GM21360 (cell line): ENCODE results near the gene AK9.
"Not testable (repeated sequence)": the region's sequence is repeated elsewhere in the genome, so short reads cannot be mapped to it uniquely, and the experiment has no call there.

Source experiments
- ATAC-seq: cut with Tn5 transposase; IDR thresholded peaks from one replicate; pipeline ENCODE4 v1.9.1; 2021; ENCODE audit warnings: mild to moderate bottlenecking, moderate library complexity; ENCODE audit not compliant: unreplicated experiment

Gene AK9

DNA sequence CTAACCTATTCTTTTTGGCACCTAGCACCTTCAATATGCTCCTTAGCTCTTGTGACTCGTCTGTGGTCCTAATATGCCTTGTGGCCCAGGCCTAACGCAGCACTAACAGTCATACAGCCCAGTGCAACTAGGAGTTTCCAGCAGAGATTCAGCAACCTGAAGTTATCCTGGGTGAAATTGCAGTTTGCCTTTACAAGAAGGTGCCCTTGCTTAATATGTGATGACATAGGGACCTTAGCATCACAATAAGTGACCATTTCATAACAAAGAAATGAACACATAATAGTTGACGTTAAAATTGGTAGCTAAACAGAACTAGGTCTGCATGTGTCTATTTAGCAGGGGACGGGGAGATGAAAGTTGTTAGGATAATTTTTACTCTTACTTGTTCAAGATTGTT is 10.2 kb upstream of the AK9 start:
- ATAC-seq, result no peak

- ATAC-seq, result no peak
Measured at GRCh38 chr6:109696355-109696754, 5.4 kb upstream of the AK9 start.

- no peak for ATAC-seq
Measured at GRCh38 chr6:109695468-109695867, 4.5 kb upstream of the AK9 start.

GRCh38 chr6:109693111-109693510 is 2.1 kb upstream of the AK9 start:
- ATAC-seq, result peak; percentile 37

DNA sequence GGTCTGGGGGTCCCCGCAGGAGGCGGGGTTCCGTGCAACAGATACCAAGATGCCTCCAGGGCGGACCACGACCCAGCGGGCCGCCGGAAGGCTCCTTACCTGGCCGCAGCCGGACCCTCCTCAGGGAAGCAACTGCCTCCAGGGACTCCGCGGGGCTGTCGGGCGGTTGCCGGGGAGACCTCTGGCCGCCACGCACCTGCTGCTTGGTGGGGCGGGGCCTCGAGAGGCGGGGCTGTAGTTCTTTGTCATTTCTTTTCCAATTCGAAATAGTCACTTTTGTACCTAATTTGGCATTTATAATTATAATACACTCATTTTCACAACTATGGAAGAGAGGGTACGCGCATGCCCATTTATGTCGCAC is 647 bp downstream of the AK9 start:
- peak; percentile 42 for ATAC-seq

- no peak for ATAC-seq
Measured at GRCh38 chr6:109687271-109687761, 3.7 kb downstream of the AK9 start.

GRCh38 chr6:109686566-109687265 is 4.3 kb downstream of the AK9 start:
- no peak for ATAC-seq

DNA sequence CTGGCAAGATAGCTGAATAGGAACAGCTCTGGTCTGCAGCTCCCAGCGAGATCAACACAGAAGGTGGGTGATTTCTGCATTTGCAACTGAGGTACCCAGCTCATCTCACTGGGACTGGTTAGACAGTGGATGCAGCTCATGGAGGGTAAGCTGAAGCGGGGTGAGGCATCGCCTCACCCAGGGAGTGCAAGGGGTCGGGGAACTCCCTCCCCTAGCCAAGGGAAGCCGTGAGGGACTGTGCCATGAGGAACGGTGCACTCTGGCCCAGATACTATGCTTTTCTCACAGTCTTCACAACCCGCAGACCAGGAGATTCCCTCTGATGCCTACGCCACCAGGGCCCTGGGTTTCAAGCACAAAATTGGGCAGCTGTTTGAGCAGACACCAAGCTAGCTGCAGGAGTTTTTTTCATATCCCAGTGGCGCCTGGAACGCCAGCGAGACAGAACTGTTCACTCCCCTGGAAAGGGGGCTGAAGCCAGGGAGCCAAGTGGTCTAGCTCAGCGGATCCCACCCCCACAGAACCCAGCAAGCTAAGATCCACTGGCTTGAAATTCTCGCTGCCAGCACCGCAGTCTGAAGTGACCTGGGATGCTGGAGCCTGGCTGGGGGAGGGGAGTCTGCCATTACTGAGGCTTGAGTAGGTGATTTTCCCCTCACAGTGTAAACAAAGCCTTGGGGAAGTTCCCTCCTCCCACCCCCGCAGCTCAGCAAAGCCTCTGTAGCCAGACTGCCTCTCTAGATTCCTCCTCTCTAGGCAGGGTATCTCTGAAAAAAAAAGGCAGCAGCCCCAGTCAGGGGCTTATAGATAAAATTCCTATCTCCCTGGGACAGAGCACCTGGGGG is 12.1 kb downstream of the AK9 start:
- ATAC-seq, result not testable (repeated sequence)

- ATAC-seq, result no peak
Measured at GRCh38 chr6:109678240-109678639, 12.8 kb downstream of the AK9 start.

DNA sequence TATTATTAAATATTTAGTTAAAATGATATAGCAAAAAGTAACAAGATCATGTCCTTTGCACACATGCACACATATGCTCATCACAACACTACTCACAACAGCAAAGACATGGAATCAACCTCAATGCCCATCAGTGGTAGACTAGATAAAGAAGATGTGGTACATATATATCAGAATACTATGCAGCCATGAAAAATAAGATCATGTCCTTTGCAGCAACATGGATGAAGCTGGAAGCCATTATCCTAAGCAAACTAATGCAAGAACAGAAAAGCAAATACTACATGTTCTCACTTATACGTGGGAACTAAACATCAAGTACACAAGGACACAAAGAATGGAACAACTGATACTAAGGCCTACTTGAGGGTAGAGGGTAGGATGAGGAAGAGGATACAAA is 14.3 kb downstream of the AK9 start:
- ATAC-seq, result no peak

GRCh38 chr6:109672839-109673238 is 18.2 kb downstream of the AK9 start:
- ATAC-seq, result no peak

GRCh38 chr6:109672175-109672574 is 18.8 kb downstream of the AK9 start:
- no peak for ATAC-seq

GRCh38 chr6:109671733-109672132 is 19.3 kb downstream of the AK9 start:
- ATAC-seq, result no peak

- no peak for ATAC-seq
Measured at GRCh38 chr6:109669811-109670210, 21.2 kb downstream of the AK9 start.

GRCh38 chr6:109662192-109662591 is 28.8 kb downstream of the AK9 start:
- no peak for ATAC-seq

GRCh38 chr6:109660526-109661320 is 30.3 kb downstream of the AK9 start:
- ATAC-seq, result no peak

DNA sequence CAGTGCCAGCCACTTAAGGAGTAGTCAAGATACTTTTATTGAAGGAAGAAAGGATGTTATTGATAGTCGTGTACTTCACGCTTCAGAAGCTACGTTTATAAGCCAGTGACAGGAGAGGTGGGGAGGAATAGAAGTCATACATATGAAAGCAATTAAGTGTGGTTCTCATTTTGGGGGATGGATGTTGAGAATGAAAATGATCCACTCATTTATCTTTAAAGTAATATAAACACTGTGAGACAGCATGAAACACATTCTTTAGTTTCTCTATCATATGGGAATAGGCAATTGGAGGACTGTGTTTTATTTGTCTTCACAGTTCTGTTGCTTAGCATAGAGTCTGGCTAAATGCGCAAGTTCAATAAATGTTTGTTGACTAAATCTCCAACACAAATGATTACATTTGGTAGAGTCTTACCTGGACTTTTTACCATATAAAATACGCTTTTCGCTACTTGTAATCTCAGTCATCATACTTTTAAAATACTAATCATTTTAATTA is 35.2 kb downstream of the AK9 start:
- no peak for ATAC-seq

GRCh38 chr6:109653264-109653663 is 37.7 kb downstream of the AK9 start:
- ATAC-seq, result no peak

DNA sequence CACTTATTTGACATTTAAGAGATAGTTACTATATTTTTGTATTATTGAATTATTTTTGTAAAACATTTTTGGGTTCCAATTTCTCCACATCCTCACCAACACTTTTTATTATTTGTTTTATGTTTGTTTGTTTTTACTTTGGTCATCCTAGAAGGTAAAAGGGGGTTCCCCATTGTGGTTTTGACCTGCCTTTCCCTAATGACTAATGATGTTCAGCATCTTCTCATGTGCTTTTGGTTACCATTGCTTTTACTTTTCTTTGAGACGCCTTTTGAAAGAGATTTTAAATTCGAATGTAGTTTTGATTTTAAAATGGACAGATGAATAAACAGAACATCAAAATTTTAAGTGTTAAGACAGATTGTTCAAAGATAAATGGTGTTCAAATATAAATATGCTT is 46.9 kb downstream of the AK9 start:
- no peak for ATAC-seq

GRCh38 chr6:109632405-109632804 is 58.6 kb downstream of the AK9 start:
- ATAC-seq, result no peak

DNA sequence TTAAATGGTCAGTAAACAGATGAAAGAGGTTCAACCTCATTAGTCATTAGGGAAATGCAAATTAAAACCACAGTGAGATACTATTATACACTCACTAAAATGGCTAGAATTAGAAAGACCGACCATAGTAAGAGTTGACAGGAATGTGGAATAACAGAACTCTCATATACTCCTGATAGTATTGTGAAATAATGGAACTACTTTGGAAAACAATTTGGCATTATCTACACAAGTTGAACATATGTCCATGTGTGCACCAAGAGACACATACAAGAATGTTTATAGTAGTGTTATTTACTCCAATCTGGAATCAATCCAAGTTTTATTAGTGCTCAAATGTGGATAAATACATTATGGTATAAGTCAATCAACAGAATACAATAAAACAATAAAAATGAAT is 59.6 kb downstream of the AK9 start:
- ATAC-seq, result no peak
